ENCODE results near the gene MAP1S. TPM values are rescaled to one million over a fixed set of nuclear protein-coding genes. Genes with fewer than 3 reads are reported as not detected.

Gene MAP1S
- total and polyA plus RNA-seq, 2 of the 13 experiments (the other 11 are each of a cell fraction or from before 2014, with no cell fraction given): 3.8 to 7.3 TPM

DNA sequence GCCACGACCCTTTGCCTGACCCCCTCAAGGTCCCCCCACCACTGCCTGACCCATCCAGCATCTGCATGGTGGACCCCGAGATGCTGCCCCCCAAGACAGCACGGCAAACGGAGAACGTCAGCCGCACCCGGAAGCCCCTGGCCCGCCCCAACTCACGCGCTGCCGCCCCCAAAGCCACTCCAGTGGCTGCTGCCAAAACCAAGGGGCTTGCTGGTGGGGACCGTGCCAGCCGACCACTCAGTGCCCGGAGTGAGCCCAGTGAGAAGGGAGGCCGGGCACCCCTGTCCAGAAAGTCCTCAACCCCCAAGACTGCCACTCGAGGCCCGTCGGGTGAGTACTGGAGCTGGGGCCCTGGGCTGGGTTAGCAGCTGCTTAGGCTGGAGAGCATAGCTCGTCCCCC is 8.6 kb downstream of the MAP1S start:
- Histone ChIP-seq H3K27me3 (ENCODE audit: control insufficient read depth in 1 of 2, insufficient read depth in 2 of 2, low read length in 2 of 2) (no peaks in the 10 kb centered on the region), H2AFZ (ENCODE audit: low read length) (no peak overlapping the region), H3K36me3 (replicated peaks in 1 of 2; ENCODE audit: control insufficient read depth in 1 of 2, insufficient read depth in 2 of 2, low read length in 2 of 2) (peaks cover 27 to 44% of the 10 kb centered on the region in 2 experiments; a peak in 4 of 5 replicates), H3K79me2 (ENCODE audit: insufficient read depth, low read length) (no peaks in the 10 kb centered on the region), H3K9ac (ENCODE audit: insufficient read depth, low read depth, low read length) (no peak overlapping the region), H3K27ac (ENCODE audit: extremely low read length, insufficient read depth, low read length) (no peak overlapping the region), H4K20me1 (ENCODE audit: insufficient read depth, low read length) (peaks cover 3% of the 10 kb centered on the region), H3K4me2 (ENCODE audit: low read depth, low read length) (no peak overlapping the region), H3K4me1 (ENCODE audit: insufficient read depth, low read length) (no peaks in the 10 kb centered on the region), H3K4me3 (replicated peaks in 1 of 3; ENCODE audit: insufficient read depth in 1 of 3, low read depth in 2 of 3, low read length in 3 of 3) (no peak overlapping the region), H3K9me3 (ENCODE audit: low read length) (no peaks in the 10 kb centered on the region)
- ATAC-seq (no peak), FAIRE-seq (no peak), DNase-seq (ENCODE audit: low spot score) (no peak)
- in situ Hi-C loops (cut with HindIII; ENCODE audit: extremely low pct_ligation_motif_present, low pct_unique_long_range_greater_than_20kb): no loop called here
- intact Hi-C loops (cut with micrococcal nuclease; ENCODE audit: unreplicated experiment): no loop called here
- POLR2A ChIA-PET: no interaction called here
- no TSS peak for BruUV-seq (replicated peaks)
- WGBS (ENCODE audit: low lambda C conversion rate): 97% methylated on average over 7 of the region's 19 CpGs
- TF ChIP-seq TCF7 (IDR thresholded peaks at IDR 0.05; ENCODE audit: low read depth): no peak
- TF ChIP-seq RBFOX2 (IDR thresholded peaks at IDR 0.05; ENCODE audit: low read depth, low read length): 0 out of 2 replicates have a peak, but pooled peaks have one; percentile 7
- TF ChIP-seq, protein P1, sequence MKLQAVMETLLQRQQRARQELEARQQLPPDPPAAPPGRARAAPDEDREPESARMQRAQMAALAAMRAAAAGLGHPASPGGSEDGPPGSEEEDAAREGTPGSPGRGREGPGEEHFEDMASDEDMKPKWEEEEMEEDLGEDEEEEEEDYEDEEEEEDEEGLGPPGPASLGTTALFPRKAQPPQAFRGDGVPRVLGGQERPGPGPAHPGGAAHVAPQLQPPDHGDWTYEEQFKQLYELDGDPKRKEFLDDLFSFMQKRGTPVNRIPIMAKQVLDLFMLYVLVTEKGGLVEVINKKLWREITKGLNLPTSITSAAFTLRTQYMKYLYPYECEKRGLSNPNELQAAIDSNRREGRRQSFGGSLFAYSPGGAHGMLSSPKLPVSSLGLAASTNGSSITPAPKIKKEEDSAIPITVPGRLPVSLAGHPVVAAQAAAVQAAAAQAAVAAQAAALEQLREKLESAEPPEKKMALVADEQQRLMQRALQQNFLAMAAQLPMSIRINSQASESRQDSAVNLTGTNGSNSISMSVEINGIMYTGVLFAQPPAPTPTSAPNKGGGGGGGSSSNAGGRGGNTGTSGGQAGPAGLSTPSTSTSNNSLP (IDR thresholded peaks at IDR 0.05; ENCODE audit: low read depth, low read length): no peak
- TF ChIP-seq, protein P2, sequence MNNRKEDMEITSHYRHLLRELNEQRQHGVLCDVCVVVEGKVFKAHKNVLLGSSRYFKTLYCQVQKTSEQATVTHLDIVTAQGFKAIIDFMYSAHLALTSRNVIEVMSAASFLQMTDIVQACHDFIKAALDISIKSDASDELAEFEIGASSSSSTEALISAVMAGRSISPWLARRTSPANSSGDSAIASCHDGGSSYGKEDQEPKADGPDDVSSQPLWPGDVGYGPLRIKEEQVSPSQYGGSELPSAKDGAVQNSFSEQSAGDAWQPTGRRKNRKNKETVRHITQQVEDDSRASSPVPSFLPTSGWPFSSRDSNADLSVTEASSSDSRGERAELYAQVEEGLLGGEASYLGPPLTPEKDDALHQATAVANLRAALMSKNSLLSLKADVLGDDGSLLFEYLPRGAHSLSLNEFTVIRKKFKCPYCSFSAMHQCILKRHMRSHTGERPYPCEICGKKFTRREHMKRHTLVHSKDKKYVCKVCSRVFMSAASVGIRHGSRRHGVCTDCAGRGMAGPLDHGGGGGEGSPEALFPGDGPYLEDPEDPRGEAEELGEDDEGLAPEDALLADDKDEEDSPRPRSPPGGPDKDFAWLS (CRISPR knock-in tag; IDR thresholded peaks at IDR 0.05; ENCODE audit: borderline replicate concordance): no peak
- TF ChIP-seq AGO2 (optimal IDR thresholded peaks at IDR 0.05; ENCODE audit: low read depth, low read length): no peak
- TF ChIP-seq, protein P3, sequence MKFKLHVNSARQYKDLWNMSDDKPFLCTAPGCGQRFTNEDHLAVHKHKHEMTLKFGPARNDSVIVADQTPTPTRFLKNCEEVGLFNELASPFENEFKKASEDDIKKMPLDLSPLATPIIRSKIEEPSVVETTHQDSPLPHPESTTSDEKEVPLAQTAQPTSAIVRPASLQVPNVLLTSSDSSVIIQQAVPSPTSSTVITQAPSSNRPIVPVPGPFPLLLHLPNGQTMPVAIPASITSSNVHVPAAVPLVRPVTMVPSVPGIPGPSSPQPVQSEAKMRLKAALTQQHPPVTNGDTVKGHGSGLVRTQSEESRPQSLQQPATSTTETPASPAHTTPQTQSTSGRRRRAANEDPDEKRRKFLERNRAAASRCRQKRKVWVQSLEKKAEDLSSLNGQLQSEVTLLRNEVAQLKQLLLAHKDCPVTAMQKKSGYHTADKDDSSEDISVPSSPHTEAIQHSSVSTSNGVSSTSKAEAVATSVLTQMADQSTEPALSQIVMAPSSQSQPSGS (CRISPR knock-in tag; IDR thresholded peaks at IDR 0.05): no peak
- no peak for TF ChIP-seq TAF15 (IDR thresholded peaks at IDR 0.05; ENCODE audit: low read depth, low read length, poor library complexity, severe bottlenecking)
- CTCF ChIA-PET (ENCODE audit: low intra/inter-chr PET ratio, low total read pairs): no interaction called here
